GM23338 (cell line): ENCODE measurements around the gene OSBPL5. TPM values are rescaled to one million over a fixed set of nuclear protein-coding genes. Genes with fewer than 3 reads are reported as not detected.

Experiments used
- ATAC-seq: fragments of 200-7000 bp; cut with Tn5 transposase; 3 replicates; pipeline ENCODE4 v1.9.1; 2020
- DNase-seq: peaks from one replicate; pipeline ENCODE4 v3.0.0-alpha.2; 2015; ENCODE audit warnings: low spot score
- H2AFZ ChIP-seq: fragments of 200-600 bp; sonication (generic); 2 replicates; pipeline ENCODE4 v1.8.0; 2016; ENCODE audit warnings: antibody characterized with exemption, mild to moderate bottlenecking, moderate library complexity
- H3F3A ChIP-seq: fragments of 200-600 bp; sonication (generic); replicated peaks from 2 replicates; pipeline ENCODE4 v1.8.0; 2017; ENCODE audit warnings: antibody characterized with exemption, mixed run types, low read depth
- H3K27ac ChIP-seq: fragments of 200-600 bp; sonication (generic); 2 replicates; pipeline ENCODE4 v1.6.1; 2016; ENCODE audit warnings: low read depth
- H3K27me3 ChIP-seq: fragments of 200-600 bp; sonication (generic); 2 replicates; pipeline ENCODE4 v1.8.0; 2016; ENCODE audit warnings: mild to moderate bottlenecking, mixed run types, moderate library complexity; ENCODE audit not compliant: insufficient read depth
- H3K36me3 ChIP-seq: fragments of 200-600 bp; sonication (generic); 2 replicates; pipeline ENCODE4 v1.8.0; 2016; ENCODE audit warnings: mild to moderate bottlenecking; ENCODE audit not compliant: insufficient read depth
- H3K4me1 ChIP-seq: fragments of 200-600 bp; sonication (generic); 2 replicates; pipeline ENCODE4 v1.8.0; 2016; ENCODE audit warnings: mild to moderate bottlenecking, moderate library complexity; ENCODE audit not compliant: insufficient read depth
- H3K4me2 ChIP-seq: fragments of 200-600 bp; sonication (generic); 2 replicates; pipeline ENCODE4 v1.7.1; 2017; ENCODE audit warnings: mixed run types
- H3K4me3 ChIP-seq: fragments of 200-600 bp; sonication (generic); 2 replicates; pipeline ENCODE4 v1.6.1; 2016; ENCODE audit warnings: mixed run types
- H3K79me2 ChIP-seq: fragments of 200-600 bp; sonication (generic); replicated peaks from 2 replicates; pipeline ENCODE4 v1.8.0; 2017; ENCODE audit warnings: mild to moderate bottlenecking; ENCODE audit not compliant: insufficient read depth
- H3K9me2 ChIP-seq: fragments of 200-600 bp; sonication (generic); 2 replicates; pipeline ENCODE4 v1.8.0; 2017; ENCODE audit not compliant: insufficient read depth
- H4K20me1 ChIP-seq: fragments of 200-600 bp; sonication (generic); replicated peaks from 2 replicates; pipeline ENCODE4 v1.8.0; 2017; ENCODE audit warnings: mild to moderate bottlenecking; ENCODE audit not compliant: insufficient read depth
- H3K27ac Mint-ChIP-seq: 2 replicates; pipeline ENCODE4 v1.8.0; 2020; ENCODE audit warnings: inconsistent platforms, mild to moderate bottlenecking, moderate library complexity, mixed read lengths
- H3K27me3 Mint-ChIP-seq: 3 replicates; pipeline ENCODE4 v1.8.0; 2022; ENCODE audit warnings: low read depth, mild to moderate bottlenecking, moderate library complexity, mixed read lengths, inconsistent platforms; ENCODE audit not compliant: insufficient read depth, poor library complexity
- H3K36me3 Mint-ChIP-seq: 3 replicates; pipeline ENCODE4 v1.8.0; 2021; ENCODE audit warnings: low read depth, mild to moderate bottlenecking, inconsistent platforms, moderate library complexity, mixed read lengths
- H3K4me1 Mint-ChIP-seq: 3 replicates; pipeline ENCODE4 v1.8.0; 2020; ENCODE audit warnings: mild to moderate bottlenecking, inconsistent platforms, mixed read lengths
- H3K4me3 Mint-ChIP-seq: 3 replicates; pipeline ENCODE4 v1.8.0; 2021; ENCODE audit warnings: moderate library complexity, mild to moderate bottlenecking, inconsistent platforms, mixed read lengths
- H3K9me3 Mint-ChIP-seq: 3 replicates; pipeline ENCODE4 v1.8.0; 2020; ENCODE audit warnings: moderate library complexity, mild to moderate bottlenecking, inconsistent platforms, mixed read lengths
- CREB1 ChIP-seq: fragments of 250-450 bp; sonication (Bioruptor Pico); IDR thresholded peaks from 2 replicates; pipeline ENCODE4 v1.5.0; 2020; ENCODE audit warnings: low read depth, mild to moderate bottlenecking, moderate library complexity
- EZH2 ChIP-seq: fragments of 200-600 bp; sonication (generic); IDR thresholded peaks from one replicate; pipeline ENCODE4 v1.8.0; 2017; ENCODE audit warnings: antibody characterized with exemption, mild to moderate bottlenecking, low read depth; ENCODE audit not compliant: unreplicated experiment
- EZH2phosphoT487 ChIP-seq: fragments of 200-600 bp; sonication (generic); IDR thresholded peaks from one replicate; pipeline ENCODE4 v1.8.1; 2018; ENCODE audit warnings: antibody characterized with exemption; ENCODE audit not compliant: unreplicated experiment
- JUNB ChIP-seq: IDR thresholded peaks from one replicate; pipeline ENCODE4 v1.6.1; 2016; ENCODE audit warnings: antibody characterized with exemption; ENCODE audit not compliant: unreplicated experiment
- NANOG ChIP-seq: IDR thresholded peaks from 2 replicates; pipeline ENCODE4 v1.6.1; 2016; ENCODE audit warnings: antibody characterized with exemption, borderline replicate concordance
- POLR2AphosphoS5 ChIP-seq: IDR thresholded peaks from 2 replicates; pipeline ENCODE4 v1.6.1; 2016; ENCODE audit warnings: antibody characterized with exemption, low read depth
- STAT1 ChIP-seq: IDR thresholded peaks from one replicate; pipeline ENCODE4 v1.6.1; 2016; ENCODE audit warnings: antibody characterized with exemption; ENCODE audit not compliant: unreplicated experiment
- ZNF114 ChIP-seq: fragments of 250-450 bp; sonication (Bioruptor Pico); IDR thresholded peaks from 2 replicates; pipeline ENCODE4 v1.5.0; 2020; ENCODE audit warnings: mild to moderate bottlenecking, moderate library complexity
- ZNF331 ChIP-seq: fragments of 250-450 bp; sonication (Bioruptor Pico); IDR thresholded peaks from 2 replicates; pipeline ENCODE4 v1.5.0; 2020; ENCODE audit warnings: low read depth, mild to moderate bottlenecking, moderate library complexity
- polyA plus RNA-seq: library from polyadenylated mRNA; unstranded; fragments of >200 nt; fragmentation: Nextera tagmentation; extraction: Ambion mirVana; gene quantifications from 2 replicates; pipeline ENCODE4 v1.2.1, GENCODE V29; 2016
- total RNA-seq: library from RNA; depleted of rRNA; stranded (reverse); fragments of >200 nt; shearing (Covaris generic); gene quantifications from 2 replicates; pipeline ENCODE4 v1.2.3, GENCODE V29; 2014
- TF ChIP-seq, protein P1 (sequence below): IDR thresholded peaks from 2 replicates; pipeline ENCODE4 v1.6.1; 2016; ENCODE audit warnings: antibody characterized with exemption

The OSBPL5 gene
- total and polyA plus RNA-seq, 2 experiments from 2014 or later, result 2.7 to 12.0 TPM

GRCh38 chr11:3088806-3089205 lies 76.3 kb downstream of the OSBPL5 start (continued):
- TF ChIP-seq, protein P1, sequence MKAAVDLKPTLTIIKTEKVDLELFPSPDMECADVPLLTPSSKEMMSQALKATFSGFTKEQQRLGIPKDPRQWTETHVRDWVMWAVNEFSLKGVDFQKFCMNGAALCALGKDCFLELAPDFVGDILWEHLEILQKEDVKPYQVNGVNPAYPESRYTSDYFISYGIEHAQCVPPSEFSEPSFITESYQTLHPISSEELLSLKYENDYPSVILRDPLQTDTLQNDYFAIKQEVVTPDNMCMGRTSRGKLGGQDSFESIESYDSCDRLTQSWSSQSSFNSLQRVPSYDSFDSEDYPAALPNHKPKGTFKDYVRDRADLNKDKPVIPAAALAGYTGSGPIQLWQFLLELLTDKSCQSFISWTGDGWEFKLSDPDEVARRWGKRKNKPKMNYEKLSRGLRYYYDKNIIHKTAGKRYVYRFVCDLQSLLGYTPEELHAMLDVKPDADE, result no peak
- TF ChIP-seq EZH2, result no peak
- no peak for TF ChIP-seq NANOG
- TF ChIP-seq JUNB, result no peak
- no peak for TF ChIP-seq POLR2AphosphoS5

- ATAC-seq (no peak), DNase-seq (no peak)
- Mint-ChIP-seq H3K27me3 (peaks cover 8% of the 10 kb centered on the region), H3K27ac (no peak overlapping the region), H3K36me3 (no peaks in the 10 kb centered on the region; the same call in 2 of the 3 replicates), H3K4me1 (peaks cover 7% of the 10 kb centered on the region; the same call in 2 of the 3 replicates), H3K9me3 (no peaks in the 10 kb centered on the region), H3K4me3 (no peak overlapping the region; the same call in 2 of the 3 replicates)
- Histone ChIP-seq H3K79me2 (no peaks in the 10 kb centered on the region), H3K4me3 (no peak overlapping the region), H3K9me2 (no peaks in the 10 kb centered on the region), H4K20me1 (no peaks in the 10 kb centered on the region), H3K4me1 (peaks cover 3% of the 10 kb centered on the region; the same call in 1 of the 2 replicates), H2AFZ (no peak overlapping the region), H3K27me3 (no peaks in the 10 kb centered on the region), H3K36me3 (no peaks in the 10 kb centered on the region), H3K27ac (no peak overlapping the region), H3K4me2 (no peak overlapping the region), H3F3A (no peaks in the 10 kb centered on the region)
- no peak for TF ChIP-seq ZNF114 (CRISPR knock-in tag)
- no peak for TF ChIP-seq POLR2AphosphoS5
- no peak for TF ChIP-seq EZH2
- TF ChIP-seq CREB1 (CRISPR knock-in tag), result no peak
- TF ChIP-seq NANOG, result no peak
- no peak for TF ChIP-seq ZNF331 (CRISPR knock-in tag)
- no peak for TF ChIP-seq STAT1
- TF ChIP-seq, protein P1, result no peak
Observed at GRCh38 chr11:3087821-3088800, 77.0 kb downstream of the OSBPL5 start.

- Mint-ChIP-seq H3K4me1 (peaks cover 7% of the 10 kb centered on the region; the same call in 2 of the 3 replicates), H3K4me3 (no peak overlapping the region), H3K36me3 (no peaks in the 10 kb centered on the region; the same call in 2 of the 3 replicates), H3K9me3 (no peaks in the 10 kb centered on the region), H3K27me3 (peaks cover 8% of the 10 kb centered on the region), H3K27ac (no peak overlapping the region)
- Histone ChIP-seq H3K4me3 (no peak overlapping the region), H3K27me3 (no peaks in the 10 kb centered on the region), H3K36me3 (no peaks in the 10 kb centered on the region), H4K20me1 (no peaks in the 10 kb centered on the region), H3K79me2 (no peaks in the 10 kb centered on the region), H3K4me1 (peaks cover 3% of the 10 kb centered on the region; the same call in 1 of the 2 replicates), H3F3A (no peaks in the 10 kb centered on the region), H3K9me2 (no peaks in the 10 kb centered on the region), H3K4me2 (no peak overlapping the region), H3K27ac (no peak overlapping the region), H2AFZ (no peak overlapping the region)
- ATAC-seq, result no peak
- no peak for DNase-seq
- TF ChIP-seq EZH2phosphoT487, result no peak
- no peak for TF ChIP-seq ZNF114 (CRISPR knock-in tag)
- TF ChIP-seq CREB1 (CRISPR knock-in tag), result no peak
Observed at GRCh38 chr11:3087373-3087772, 77.7 kb downstream of the OSBPL5 start.
